Prostate gland (tissue), 2 donors: ENCODE results near the gene NPFFR1. TPM values are rescaled to one million over a fixed set of nuclear protein-coding genes. Genes with fewer than 3 reads are reported as not detected.

Experiments used
- DNase-seq: peaks from one replicate; pipeline ENCODE4 v3.0.0-alpha.2; 2019; ENCODE audit warnings: low spot score
- H3K27ac ChIP-seq, 2 donors: fragments of 200-600 bp; sonication (generic); 2 replicates each; pipeline ENCODE4 v1.5.1; 2017 to 2019
- H3K27me3 ChIP-seq: fragments of 200-600 bp; sonication (generic); replicated peaks from 2 replicates; pipeline ENCODE4 v1.5.1; 2019; ENCODE audit not compliant: insufficient read depth
- H3K36me3 ChIP-seq, 2 donors: fragments of 200-600 bp; sonication (generic); 1 replicate in 1 of 2; 2 replicates in 1 of 2; pipeline versions ENCODE4 v1.5.1 to v1.8.1; 2017 to 2019
- H3K4me1 ChIP-seq: fragments of 200-600 bp; sonication (generic); replicated peaks from 2 replicates; pipeline ENCODE4 v1.5.1; 2019
- H3K4me3 ChIP-seq, 2 donors: fragments of 200-600 bp; sonication (generic); 2 replicates each; pipeline ENCODE4 v1.5.1; 2017 to 2019
- H3K9me3 ChIP-seq: fragments of 200-600 bp; sonication (generic); 2 replicates; pipeline ENCODE4 v1.5.1; 2017
- CTCF ChIP-seq, 4 experiments: fragments of 200-600 bp in 2 of 4; fragments of 450-650 bp in 2 of 4; sonication (generic) in 2 of 4; IDR thresholded peaks; 1 replicate in 3 of 4; 2 replicates in 1 of 4; pipeline ENCODE4 v1.5.1; 2016 to 2019; ENCODE audit warnings: antibody characterized with exemption in 4 of 4, mild to moderate bottlenecking in 2 of 4, moderate library complexity in 2 of 4
- POLR2A ChIP-seq: fragments of 450-650 bp; IDR thresholded peaks from one replicate; pipeline ENCODE4 v1.6.1; 2016; ENCODE audit warnings: antibody characterized with exemption, mild to moderate bottlenecking
- POLR2AphosphoS5 ChIP-seq: sonication (generic); formaldehyde crosslinking; IDR thresholded peaks from one replicate; pipeline ENCODE4 v1.6.1; 2017; ENCODE audit warnings: antibody characterized with exemption
- WGBS: methylation state at CpG from one replicate; pipeline ENCODE4 v1.1.5; 2018; 5-methylcytosine and 5-hydroxymethylcytosine counted together
- intact Hi-C: fragments of 100-400 bp; cut with DNase I; formaldehyde crosslinking; loops from one replicate; pipeline ENCODE4 v1.14.2; 2022
- total RNA-seq, 2 donors: library from RNA; depleted of rRNA; stranded (reverse); fragments of >200 nt; gene quantifications; one replicate each; pipeline ENCODE4 v1.1.0, GENCODE V29; 2016

NPFFR1 gene
- total RNA-seq, 2 donors from 2014 or later: under 0.01 to 1.1 TPM

- no peak for DNase-seq
- H3K9me3 ChIP-seq: no peaks in the 10 kb centered on the region
- no peak overlapping the region for H3K4me3 ChIP-seq
- WGBS: 81% methylated on average over 2 of the region's 2 CpGs
- H3K27me3 ChIP-seq: peaks cover under 1% of the 10 kb centered on the region
- intact Hi-C loops: no loop called here
- no peaks in the 10 kb centered on the region for H3K4me1 ChIP-seq
- H3K36me3 ChIP-seq: no peaks in the 10 kb centered on the region
- H3K27ac ChIP-seq: no peak overlapping the region
- TF ChIP-seq CTCF (IDR thresholded peaks at IDR 0.05) (no peak), POLR2AphosphoS5 (no peak), POLR2A (no peak)
Observed at GRCh38 chr10:70256463-70256862, 27.3 kb downstream of the NPFFR1 start.

GRCh38 chr10:70255329-70256299 lies 28.2 kb downstream of the NPFFR1 start:
- DNase-seq: peak; percentile 10
- Histone ChIP-seq H3K27me3 (no peaks in the 10 kb centered on the region), H3K9me3 (no peaks in the 10 kb centered on the region), H3K4me3 (no peak overlapping the region), H3K4me1 (no peaks in the 10 kb centered on the region), H3K27ac (no peak overlapping the region), H3K36me3 (no peaks in the 10 kb centered on the region)
- WGBS: 23% methylated on average over 66 of the region's 73 CpGs
- intact Hi-C loops: no loop called here
- TF ChIP-seq POLR2A (no peak), POLR2AphosphoS5 (no peak), CTCF (IDR thresholded peaks at IDR 0.05) (no peak)

- no peaks in the 10 kb centered on the region for H3K9me3 ChIP-seq
- no peaks in the 10 kb centered on the region for H3K36me3 ChIP-seq
- H3K27me3 ChIP-seq: no peaks in the 10 kb centered on the region
- H3K4me3 ChIP-seq: no peak overlapping the region
- intact Hi-C loops: no loop called here
- no peak for DNase-seq
- TF ChIP-seq CTCF (IDR thresholded peaks at IDR 0.05) (no peak), POLR2AphosphoS5 (no peak), POLR2A (no peak)
- no peak overlapping the region for H3K27ac ChIP-seq
- 69% methylated on average over 40 of the region's 40 CpGs for WGBS
- H3K4me1 ChIP-seq: no peaks in the 10 kb centered on the region
Observed at GRCh38 chr10:70254778-70255328, 29.0 kb downstream of the NPFFR1 start.

- intact Hi-C loops: no loop called here
- no peak for DNase-seq
- Histone ChIP-seq H3K27ac (no peak overlapping the region), H3K27me3 (no peaks in the 10 kb centered on the region), H3K36me3 (no peaks in the 10 kb centered on the region), H3K4me1 (no peaks in the 10 kb centered on the region), H3K4me3 (no peak overlapping the region), H3K9me3 (no peaks in the 10 kb centered on the region)
- TF ChIP-seq POLR2A (no peak), CTCF (IDR thresholded peaks at IDR 0.05) (no peak), POLR2AphosphoS5 (no peak)
- WGBS: 71% methylated on average over 14 of the region's 14 CpGs
Observed at GRCh38 chr10:70253878-70254765, 29.7 kb downstream of the NPFFR1 start.
